HG02970 (cell line): Measurements from ENCODE around the gene WWOX.
"Not testable (repeated sequence)": the region's sequence is repeated elsewhere in the genome, so short reads cannot be mapped to it uniquely, and the experiment has no call there.

Experiments
- ATAC-seq: cut with Tn5 transposase; IDR thresholded peaks from one replicate; pipeline ENCODE4 v1.9.1; 2021; ENCODE audit warnings: mild to moderate bottlenecking, moderate library complexity, moderate number of reproducible peaks; ENCODE audit not compliant: unreplicated experiment, low FRiP score

Gene WWOX

DNA sequence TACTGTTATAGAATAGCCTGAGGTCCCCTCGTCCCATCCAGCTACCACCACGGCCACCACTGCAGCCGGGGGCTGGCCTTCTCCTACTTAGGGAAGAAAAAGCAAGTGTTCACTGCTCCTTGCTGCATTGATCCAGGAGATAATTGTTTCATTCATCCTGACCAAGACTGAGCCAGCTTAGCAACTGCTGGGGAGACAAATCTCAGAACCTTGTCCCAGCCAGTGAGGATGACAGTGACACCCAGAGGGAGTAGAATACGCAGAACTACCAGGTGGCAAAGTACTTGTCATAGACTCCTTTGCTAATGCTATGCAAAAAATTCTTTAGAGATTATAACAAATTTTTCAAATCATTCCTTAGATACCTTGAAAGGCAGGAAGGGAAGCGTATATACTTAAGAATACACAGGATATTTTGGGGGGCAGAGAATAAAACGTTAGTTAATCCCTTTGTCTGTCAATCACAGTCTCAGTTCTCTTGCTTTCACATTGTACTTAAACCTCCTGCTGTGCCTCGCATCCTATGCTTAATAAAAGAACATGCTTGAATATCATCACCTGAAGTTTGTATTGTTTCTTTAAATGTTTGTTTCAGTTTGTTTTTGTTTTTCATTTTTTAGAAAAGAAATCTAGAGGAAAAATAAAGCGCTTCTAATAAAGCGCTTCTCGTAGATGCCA is 1112.8 kb downstream of the WWOX start:
- no peak for ATAC-seq

- no peak for ATAC-seq
Measured at GRCh38 chr16:79213214-79213613, 1113.8 kb downstream of the WWOX start.

GRCh38 chr16:79215289-79215688 is 1115.8 kb downstream of the WWOX start:
- ATAC-seq, result no peak

- ATAC-seq, result no peak
Measured at GRCh38 chr16:79217375-79218011, 1118.0 kb downstream of the WWOX start.

GRCh38 chr16:79218351-79218750 is 1118.9 kb downstream of the WWOX start:
- ATAC-seq, result no peak

DNA sequence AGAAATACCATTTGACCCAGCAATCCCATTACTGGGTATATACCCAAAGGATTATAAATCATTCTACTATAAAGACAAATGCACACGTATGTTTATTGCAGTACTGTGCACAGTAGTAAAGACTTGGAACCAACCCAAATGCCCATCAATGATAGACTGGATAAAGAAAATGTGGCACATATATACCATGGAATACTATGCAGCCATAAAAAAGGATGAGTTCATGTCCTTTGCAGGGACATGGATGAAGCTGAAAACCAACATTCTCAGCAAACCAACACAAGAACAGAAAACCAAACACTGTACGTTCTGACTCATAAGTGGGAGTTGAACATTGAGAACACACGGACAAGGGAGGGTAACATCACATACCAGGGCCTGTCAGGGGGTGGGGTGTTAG is 1126.5 kb downstream of the WWOX start:
- ATAC-seq, result not testable (repeated sequence)

GRCh38 chr16:79229361-79229760 is 1129.9 kb downstream of the WWOX start:
- ATAC-seq, result no peak

- ATAC-seq, result not testable (repeated sequence)
Measured at GRCh38 chr16:79245700-79246099, 1146.2 kb downstream of the WWOX start.

- ATAC-seq, result no peak
Measured at GRCh38 chr16:79247386-79247785, 1147.9 kb downstream of the WWOX start.

GRCh38 chr16:79248351-79248750 is 1148.9 kb downstream of the WWOX start:
- no peak for ATAC-seq

GRCh38 chr16:79250502-79251098 is 1151.1 kb downstream of the WWOX start:
- no peak for ATAC-seq

GRCh38 chr16:79253100-79253631 is 1153.7 kb downstream of the WWOX start:
- no peak for ATAC-seq

DNA sequence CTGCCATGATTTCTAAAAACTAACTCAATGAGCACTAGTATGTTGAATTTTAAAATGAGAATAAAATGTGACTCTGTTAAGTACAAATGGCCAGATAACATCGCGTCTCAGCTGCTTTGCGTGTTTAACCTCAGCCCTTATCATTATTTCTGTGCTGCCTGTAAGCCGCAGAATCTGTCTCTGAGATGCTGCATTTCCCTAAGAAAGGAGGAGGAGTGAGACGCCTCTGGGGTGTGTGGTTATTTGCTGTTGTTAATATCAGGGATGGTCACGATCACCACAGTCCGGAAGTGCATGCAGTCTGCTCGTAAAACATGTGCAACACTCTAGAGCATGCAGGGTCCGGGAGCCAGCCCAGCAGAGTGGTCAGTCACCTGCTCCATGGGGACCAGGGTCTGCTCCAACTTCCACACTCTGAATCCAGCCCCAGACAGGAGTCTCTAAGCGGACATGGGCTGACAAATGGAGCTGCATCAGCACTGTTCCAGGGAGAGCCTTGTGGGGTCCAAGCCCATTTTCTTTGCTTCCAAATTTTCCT is 1158.6 kb downstream of the WWOX start:
- ATAC-seq, result no peak

DNA sequence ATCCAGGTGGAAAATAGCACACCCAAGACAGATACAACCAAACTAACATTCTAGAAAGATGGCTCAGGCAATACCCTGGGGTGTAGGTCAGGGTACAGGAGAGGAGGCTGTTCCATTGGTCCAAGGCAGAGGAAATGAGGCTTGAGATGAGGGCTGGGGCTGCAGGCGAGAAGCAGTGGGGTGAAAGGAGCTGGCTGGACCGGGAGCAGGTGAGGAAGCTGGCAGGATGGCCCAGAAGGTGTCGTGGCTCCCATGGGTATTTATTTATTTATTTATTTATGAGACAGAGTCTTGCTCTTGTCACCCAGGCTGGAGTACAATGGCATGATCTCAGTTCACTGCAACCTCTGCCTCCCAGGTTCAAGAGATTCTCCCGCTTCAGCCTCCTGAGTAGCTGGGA is 1161.4 kb downstream of the WWOX start:
- not testable (repeated sequence) for ATAC-seq

DNA sequence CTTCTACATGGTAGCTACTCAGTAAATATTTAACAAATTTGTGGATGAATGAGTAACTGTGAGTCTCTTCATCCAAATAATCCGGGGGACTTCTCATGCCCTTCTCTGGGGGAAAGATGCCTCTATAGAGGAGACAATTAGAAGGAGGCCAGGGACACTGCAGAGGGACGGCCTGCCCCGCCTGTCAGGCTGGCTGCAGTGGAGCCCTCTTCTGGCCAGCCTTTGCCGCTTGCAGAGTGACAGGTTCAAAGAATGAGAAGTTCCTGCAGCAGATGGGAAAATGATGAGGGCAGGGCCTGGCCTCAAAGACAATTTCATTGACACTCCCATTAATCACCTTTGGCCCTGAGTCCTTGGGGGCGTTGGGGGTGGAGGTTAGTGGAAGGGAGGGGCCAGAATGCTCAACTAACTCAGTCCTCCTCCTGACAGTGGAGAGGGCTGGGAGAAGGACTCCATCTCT is 1162.1 kb downstream of the WWOX start:
- no peak for ATAC-seq

GRCh38 chr16:79261944-79262552 is 1162.6 kb downstream of the WWOX start:
- no peak for ATAC-seq
